Gastrocnemius medialis (tissue), 4 donors: ENCODE measurements around the gene ATXN1. TPM values are rescaled to one million over a fixed set of nuclear protein-coding genes. Genes with fewer than 3 reads are reported as not detected.

Source experiments
- ATAC-seq, 2 donors: fragments of 150-250 bp; one replicate each; pipeline ENCODE4 v1.9.1; 2016
- DNase-seq, 2 donors: peaks; one replicate each; pipeline ENCODE4 v3.0.0-alpha.2; 2019
- H3K27ac ChIP-seq, 4 donors: fragments of 200-600 bp; sonication (generic); 1 replicate in 1 of 4; 2 replicates in 3 of 4; pipeline ENCODE4 v1.5.1; 2016 to 2018; ENCODE audit warnings: mild to moderate bottlenecking in 2 of 4, moderate library complexity in 1 of 4
- H3K27me3 ChIP-seq, 3 donors: fragments of 200-600 bp; sonication (generic) in 2 of 3; 1 replicate in 1 of 3; 2 replicates in 2 of 3; pipeline versions ENCODE4 v1.5.1 to v1.6.0; 2016 to 2019; ENCODE audit warnings: mild to moderate bottlenecking in 1 of 3, moderate library complexity in 1 of 3
- H3K36me3 ChIP-seq, 2 donors: fragments of 200-600 bp; sonication (generic) in 1 of 2; one replicate each; pipeline ENCODE4 v1.5.1; 2017 to 2018
- H3K4me1 ChIP-seq, 2 donors: fragments of 200-600 bp; sonication (generic) in 1 of 2; one replicate each; pipeline ENCODE4 v1.5.1; 2016 to 2017; ENCODE audit warnings: mild to moderate bottlenecking in 2 of 2
- H3K4me3 ChIP-seq, 4 donors: fragments of 200-600 bp; sonication (generic) in 3 of 4; 1 replicate in 1 of 4; 2 replicates in 3 of 4; pipeline ENCODE4 v1.5.1; 2016 to 2019; ENCODE audit warnings: mild to moderate bottlenecking in 2 of 4
- H3K9me3 ChIP-seq, 3 donors: fragments of 200-600 bp; sonication (generic) in 2 of 3; 1 replicate in 1 of 3; 2 replicates in 2 of 3; pipeline ENCODE4 v1.5.1; 2016 to 2019
- POLR2A ChIP-seq, 2 donors: fragments of 450-650 bp; IDR thresholded peaks; one replicate each; pipeline ENCODE4 v1.6.1; 2017; ENCODE audit warnings: antibody characterized with exemption in 2 of 2, mild to moderate bottlenecking in 2 of 2, moderate library complexity in 2 of 2
- in situ Hi-C, 4 donors: fragments of 200-750 bp; cut with MboI; loops; one replicate each; pipeline versions ENCODE4 v1.15.0 to v1.8.0; 2017; ENCODE audit warnings: low sequenced_read_pairs in 4 of 4
- intact Hi-C: fragments of 100-400 bp; cut with DNase I; formaldehyde crosslinking; loops from one replicate; pipeline ENCODE4 v1.15.1; 2023; ENCODE audit warnings: low total_unique reads
- total RNA-seq, 4 donors: library from RNA; depleted of rRNA; stranded (reverse); fragments of >200 nt; gene quantifications; one replicate each; pipeline versions ENCODE4 v1.1.0 to v1.2.3, GENCODE V29; 2016
- TF ChIP-seq, protein P1 (sequence below), 5 experiments: fragments of 450-650 bp in 3 of 5; fragments of 200-600 bp in 2 of 5; sonication (generic) in 2 of 5; IDR thresholded peaks in 4 of 5; conservative IDR thresholded peaks in 1 of 5; 1 replicate in 4 of 5; 2 replicates in 1 of 5; pipeline ENCODE4 v1.5.1; 2016 to 2019; ENCODE audit warnings: antibody characterized with exemption in 5 of 5, mild to moderate bottlenecking in 3 of 5, moderate library complexity in 3 of 5

ATXN1 gene
- total RNA-seq, 4 donors from 2014 or later: 21.8 to 42.9 (median 33.1) TPM

DNA sequence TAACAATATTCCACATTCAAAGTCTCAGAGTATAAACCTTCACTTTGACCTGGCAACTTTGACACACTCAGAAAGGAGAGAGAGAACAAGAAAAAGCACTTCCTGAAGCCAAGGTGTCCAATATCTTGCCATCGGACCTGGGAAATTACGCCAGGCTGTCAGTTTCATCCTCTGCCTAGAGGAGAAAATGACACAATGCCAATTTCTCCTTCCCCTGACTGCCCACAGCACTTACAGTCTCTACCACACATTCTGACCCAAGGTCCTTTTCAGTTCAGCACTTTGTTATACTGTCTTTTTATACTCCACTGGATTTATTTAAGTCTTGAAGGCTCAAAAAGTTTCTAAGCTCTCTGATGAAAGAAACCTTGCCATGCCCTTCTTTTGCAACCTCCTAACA lies 272.4 kb downstream of the ATXN1 start:
- Histone ChIP-seq H3K4me3 (no peak overlapping the region), H3K4me1 (peaks cover 17 to 23% of the 10 kb centered on the region in 2 donors), H3K9me3 (no peaks in the 10 kb centered on the region), H3K27ac (no peak overlapping the region), H3K27me3 (no peaks in the 10 kb centered on the region), H3K36me3 (peaks cover 0 to 11% of the 10 kb centered on the region in 2 donors)
- TF ChIP-seq POLR2A (IDR thresholded peaks at IDR 0.05): no peak
- TF ChIP-seq, protein P1, sequence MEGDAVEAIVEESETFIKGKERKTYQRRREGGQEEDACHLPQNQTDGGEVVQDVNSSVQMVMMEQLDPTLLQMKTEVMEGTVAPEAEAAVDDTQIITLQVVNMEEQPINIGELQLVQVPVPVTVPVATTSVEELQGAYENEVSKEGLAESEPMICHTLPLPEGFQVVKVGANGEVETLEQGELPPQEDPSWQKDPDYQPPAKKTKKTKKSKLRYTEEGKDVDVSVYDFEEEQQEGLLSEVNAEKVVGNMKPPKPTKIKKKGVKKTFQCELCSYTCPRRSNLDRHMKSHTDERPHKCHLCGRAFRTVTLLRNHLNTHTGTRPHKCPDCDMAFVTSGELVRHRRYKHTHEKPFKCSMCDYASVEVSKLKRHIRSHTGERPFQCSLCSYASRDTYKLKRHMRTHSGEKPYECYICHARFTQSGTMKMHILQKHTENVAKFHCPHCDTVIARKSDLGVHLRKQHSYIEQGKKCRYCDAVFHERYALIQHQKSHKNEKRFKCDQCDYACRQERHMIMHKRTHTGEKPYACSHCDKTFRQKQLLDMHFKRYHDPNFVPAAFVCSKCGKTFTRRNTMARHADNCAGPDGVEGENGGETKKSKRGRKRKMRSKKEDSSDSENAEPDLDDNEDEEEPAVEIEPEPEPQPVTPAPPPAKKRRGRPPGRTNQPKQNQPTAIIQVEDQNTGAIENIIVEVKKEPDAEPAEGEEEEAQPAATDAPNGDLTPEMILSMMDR (IDR thresholded peaks at IDR 0.05 in 4 of 5, conservative IDR thresholded peaks at IDR 0.05 in 1 of 5): no peak
- DNase-seq: peak in 1 of 2 donors; percentile 21
- intact Hi-C loops (no loop called here), in situ Hi-C loops (no loop called here)
- peak; percentile 46 to 72 for ATAC-seq

DNA sequence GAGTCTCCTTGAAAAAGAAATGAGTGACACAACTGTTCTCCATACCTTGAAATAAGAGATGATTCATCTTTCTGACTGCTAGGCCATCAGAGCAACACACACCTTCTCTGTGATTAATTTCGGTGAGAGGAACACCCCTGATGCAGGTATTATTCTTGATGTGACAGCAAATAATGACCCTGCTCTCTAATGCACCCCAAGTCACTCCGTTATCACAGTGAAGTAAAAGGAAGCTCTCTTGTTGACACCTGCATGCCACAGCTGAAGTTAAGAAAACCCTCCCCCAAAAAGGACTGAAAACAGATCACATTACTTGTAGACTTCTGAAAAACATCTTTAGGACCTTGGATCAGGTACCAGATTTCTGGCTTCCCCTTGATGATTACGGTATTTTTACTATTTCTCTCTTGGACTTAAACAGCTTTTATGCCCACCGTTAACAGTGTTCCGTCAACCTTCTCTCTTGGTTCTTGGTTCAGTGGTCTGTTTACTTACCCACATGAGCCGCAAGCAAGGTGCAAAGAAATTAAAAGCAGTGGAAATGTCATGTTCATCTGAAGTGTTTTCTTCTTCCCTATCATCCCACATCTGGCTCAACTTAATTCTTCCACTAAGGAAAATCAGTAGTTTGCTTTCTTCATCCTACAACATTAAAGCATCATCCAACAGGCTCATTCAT lies 273.1 kb downstream of the ATXN1 start:
- no peak for DNase-seq
- no peak overlapping the region for H3K27ac ChIP-seq
- intact Hi-C loops: no loop called here
- in situ Hi-C loops: no loop called here
- no peak for ATAC-seq
- TF ChIP-seq POLR2A (IDR thresholded peaks at IDR 0.05): no peak
- TF ChIP-seq, protein P1 (IDR thresholded peaks at IDR 0.05 in 4 of 5, conservative IDR thresholded peaks at IDR 0.05 in 1 of 5): no peak
- no peaks in the 10 kb centered on the region for H3K27me3 ChIP-seq
- H3K4me3 ChIP-seq: no peak overlapping the region
- peaks cover 17 to 23% of the 10 kb centered on the region in 2 donors for H3K4me1 ChIP-seq
- H3K9me3 ChIP-seq: no peaks in the 10 kb centered on the region
- peaks cover 0 to 12% of the 10 kb centered on the region in 2 donors for H3K36me3 ChIP-seq

DNA sequence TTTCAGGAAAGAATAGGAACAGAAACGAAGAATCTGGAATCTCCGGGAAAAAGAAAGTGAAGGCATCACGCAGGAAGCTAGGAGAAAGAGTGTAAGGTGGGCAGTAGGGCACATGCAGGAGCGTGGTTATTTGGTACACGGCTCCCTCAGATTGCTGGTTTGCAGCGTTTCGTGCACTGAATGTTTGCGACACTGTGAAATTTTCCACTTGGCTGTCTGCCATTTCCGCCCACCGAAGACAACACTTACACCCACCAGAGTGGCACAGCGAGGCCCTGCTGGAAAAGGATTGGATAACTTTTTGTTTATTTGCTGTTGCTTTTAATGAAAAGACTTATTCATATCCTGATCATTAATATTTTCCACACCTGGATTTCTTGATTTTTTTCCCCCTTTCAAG lies 274.6 kb downstream of the ATXN1 start:
- Histone ChIP-seq H3K27me3 (no peaks in the 10 kb centered on the region), H3K9me3 (no peaks in the 10 kb centered on the region), H3K36me3 (peaks cover 0 to 12% of the 10 kb centered on the region in 2 donors), H3K27ac (no peak overlapping the region), H3K4me1 (peaks cover 17 to 23% of the 10 kb centered on the region in 2 donors), H3K4me3 (no peak overlapping the region)
- in situ Hi-C loops: no loop called here
- DNase-seq (no peak), ATAC-seq (no peak)
- intact Hi-C loops: no loop called here
- TF ChIP-seq POLR2A (IDR thresholded peaks at IDR 0.05): no peak
- TF ChIP-seq, protein P1 (IDR thresholded peaks at IDR 0.05 in 4 of 5, conservative IDR thresholded peaks at IDR 0.05 in 1 of 5): no peak

DNA sequence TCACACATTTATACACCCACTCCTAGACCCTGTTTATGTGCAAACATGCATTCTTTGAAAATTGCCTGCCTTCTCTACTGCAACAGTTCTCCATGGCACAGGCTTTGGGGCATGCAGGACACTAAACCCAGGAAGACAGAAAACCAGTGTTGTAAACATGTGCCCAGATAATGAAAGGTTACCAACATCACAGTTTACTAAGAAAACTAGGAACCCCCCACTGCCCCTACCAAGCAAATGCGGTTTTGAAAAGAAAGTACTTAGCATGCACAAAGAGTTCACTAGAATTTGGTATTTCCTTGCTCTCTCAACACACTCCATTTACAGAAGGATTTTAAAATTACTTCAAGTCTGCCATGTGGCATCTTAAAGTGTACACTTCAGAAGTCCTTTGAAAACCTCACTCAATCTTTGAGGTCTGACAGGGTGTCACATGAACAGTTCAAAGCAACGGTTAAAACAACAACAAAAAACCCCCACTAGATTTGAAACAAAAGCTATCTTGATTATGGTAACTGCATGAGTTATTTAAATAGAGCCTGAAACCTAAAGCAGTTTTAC lies 277.9 kb downstream of the ATXN1 start:
- in situ Hi-C loops (no loop called here), intact Hi-C loops (no loop called here)
- TF ChIP-seq POLR2A (IDR thresholded peaks at IDR 0.05): no peak
- TF ChIP-seq, protein P1 (IDR thresholded peaks at IDR 0.05 in 4 of 5, conservative IDR thresholded peaks at IDR 0.05 in 1 of 5): no peak
- no peak for ATAC-seq
- no peak for DNase-seq
- H3K4me1 ChIP-seq: peaks cover 7% of the 10 kb centered on the region in 2 donors
- no peaks in the 10 kb centered on the region for H3K9me3 ChIP-seq
- no peak overlapping the region for H3K4me3 ChIP-seq
- H3K27me3 ChIP-seq: no peaks in the 10 kb centered on the region
- no peak overlapping the region for H3K27ac ChIP-seq
- peaks cover 0 to 12% of the 10 kb centered on the region in 2 donors for H3K36me3 ChIP-seq
